Measurements from ENCODE around the gene KCNH8. TPM values are rescaled to one million over a fixed set of nuclear protein-coding genes. Genes with fewer than 3 reads are reported as not detected.

Gene KCNH8
- total and polyA plus RNA-seq, 2 experiments from 2014 or later: 0.97 to 1.1 TPM

GRCh38 chr3:19522305-19522704, 374.0 kb downstream of the KCNH8 start:
- DNase-seq (ENCODE audit: low spot score): no peak
- Histone ChIP-seq H3K79me2 (no peaks in the 10 kb centered on the region), H4K20me1 (ENCODE audit: insufficient read depth, poor library complexity, severe bottlenecking) (no peaks in the 10 kb centered on the region), H3K36me3 (replicated peaks; ENCODE audit: insufficient read depth, low read depth) (no peaks in the 10 kb centered on the region), H3K27ac (no peak overlapping the region), H2AFZ (no peak overlapping the region), H3K4me2 (no peak overlapping the region), H3K9me3 (ENCODE audit: low read depth) (no peaks in the 10 kb centered on the region), H3K4me3 (no peak overlapping the region), H3K9me2 (replicated peaks; ENCODE audit: insufficient read depth) (no peaks in the 10 kb centered on the region), H3K4me1 (ENCODE audit: insufficient read depth) (no peaks in the 10 kb centered on the region), H3K27me3 (no peaks in the 10 kb centered on the region)
- WGBS (ENCODE audit: low lambda C conversion rate, missing lambda C conversion rate): 100% methylated on average over 1 of the region's 1 CpG
- TF ChIP-seq CTCF (IDR thresholded peaks at IDR 0.05; ENCODE audit: poor library complexity) (no peak), EZH2phosphoT487 (IDR thresholded peaks at IDR 0.05; ENCODE audit: low read depth, severe bottlenecking, unreplicated experiment) (no peak), EZH2 (IDR thresholded peaks at IDR 0.05; ENCODE audit: borderline replicate concordance) (no peak)

GRCh38 chr3:19526071-19526470, 377.8 kb downstream of the KCNH8 start:
- H3K36me3 ChIP-seq (replicated peaks; ENCODE audit: insufficient read depth, low read depth): no peaks in the 10 kb centered on the region
- no peak for DNase-seq (ENCODE audit: low spot score)
- H3K4me1 ChIP-seq (ENCODE audit: insufficient read depth): no peaks in the 10 kb centered on the region
- H2AFZ ChIP-seq: no peak overlapping the region
- whole genome bisulfite sequencing (ENCODE audit: low lambda C conversion rate, missing lambda C conversion rate): 84% methylated on average over 3 of the region's 3 CpGs
- no peaks in the 10 kb centered on the region for H3K79me2 ChIP-seq
- H3K4me3 ChIP-seq: no peak overlapping the region
- no peak overlapping the region for H3K27ac ChIP-seq
- H3K4me2 ChIP-seq: no peak overlapping the region
- TF ChIP-seq EZH2phosphoT487 (IDR thresholded peaks at IDR 0.05; ENCODE audit: low read depth, severe bottlenecking, unreplicated experiment) (no peak), CTCF (IDR thresholded peaks at IDR 0.05; ENCODE audit: poor library complexity) (no peak), EZH2 (IDR thresholded peaks at IDR 0.05; ENCODE audit: borderline replicate concordance) (no peak)
- no peaks in the 10 kb centered on the region for H4K20me1 ChIP-seq (ENCODE audit: insufficient read depth, poor library complexity, severe bottlenecking)
- H3K9me2 ChIP-seq (replicated peaks; ENCODE audit: insufficient read depth): no peaks in the 10 kb centered on the region
- H3K27me3 ChIP-seq: no peaks in the 10 kb centered on the region
- no peaks in the 10 kb centered on the region for H3K9me3 ChIP-seq (ENCODE audit: low read depth)

GRCh38 chr3:19527746-19528145, 379.4 kb downstream of the KCNH8 start:
- 79% methylated on average over 1 of the region's 1 CpG for WGBS (ENCODE audit: low lambda C conversion rate, missing lambda C conversion rate)
- DNase-seq (ENCODE audit: low spot score): no peak

More at GRCh38 chr3:19527746-19528145, 379.4 kb downstream of the KCNH8 start:
- no peaks in the 10 kb centered on the region for H3K79me2 ChIP-seq
- H3K4me3 ChIP-seq: no peak overlapping the region
- no peaks in the 10 kb centered on the region for H3K27me3 ChIP-seq
- TF ChIP-seq EZH2phosphoT487 (IDR thresholded peaks at IDR 0.05; ENCODE audit: low read depth, severe bottlenecking, unreplicated experiment) (no peak), CTCF (IDR thresholded peaks at IDR 0.05; ENCODE audit: poor library complexity) (no peak), EZH2 (IDR thresholded peaks at IDR 0.05; ENCODE audit: borderline replicate concordance) (no peak)
- no peaks in the 10 kb centered on the region for H4K20me1 ChIP-seq (ENCODE audit: insufficient read depth, poor library complexity, severe bottlenecking)
- H3K36me3 ChIP-seq (replicated peaks; ENCODE audit: insufficient read depth, low read depth): no peaks in the 10 kb centered on the region
- no peaks in the 10 kb centered on the region for H3K9me3 ChIP-seq (ENCODE audit: low read depth)
- H3K4me1 ChIP-seq (ENCODE audit: insufficient read depth): no peaks in the 10 kb centered on the region
- no peak overlapping the region for H3K27ac ChIP-seq
- no peaks in the 10 kb centered on the region for H3K9me2 ChIP-seq (replicated peaks; ENCODE audit: insufficient read depth)
- H3K4me2 ChIP-seq: no peak overlapping the region
- no peak overlapping the region for H2AFZ ChIP-seq
